SK-N-SH treated with all-trans-retinoic acid at 6 μM for 48 hours (cell line): ENCODE data around the gene APPBP2.

Experiments used
- ATAC-seq: fragments of 200-7000 bp; cut with Tn5 transposase; 3 replicates; pipeline ENCODE4 v1.9.1; 2020; ENCODE audit warnings: mild to moderate bottlenecking, moderate library complexity
- ARNTL ChIP-seq: fragments of 450-650 bp; formaldehyde crosslinking; IDR thresholded peaks from 2 replicates; pipeline ENCODE4 v1.5.0; 2020; ENCODE audit warnings: low read depth, mild to moderate bottlenecking, moderate library complexity, borderline replicate concordance
- BACH2 ChIP-seq: fragments of 250-450 bp; sonication (Bioruptor Pico); IDR thresholded peaks from 2 replicates; pipeline ENCODE4 v1.9.0; 2021; ENCODE audit warnings: mild to moderate bottlenecking, borderline replicate concordance
- CSDC2 ChIP-seq: fragments of 250-450 bp; sonication (Bioruptor Pico); IDR thresholded peaks from 2 replicates; pipeline ENCODE4 v1.5.0; 2020; ENCODE audit warnings: mild to moderate bottlenecking, moderate library complexity
- ESRRG ChIP-seq: fragments of 250-450 bp; sonication (Bioruptor Pico); IDR thresholded peaks from 2 replicates; pipeline ENCODE4 v1.6.1; 2021; ENCODE audit warnings: mild to moderate bottlenecking
- GLIS3 ChIP-seq: fragments of 250-450 bp; sonication (Bioruptor Pico); IDR thresholded peaks from 2 replicates; pipeline ENCODE4 v1.5.0; 2020; ENCODE audit warnings: mild to moderate bottlenecking, moderate library complexity
- ISL1 ChIP-seq: fragments of 250-450 bp; sonication (Bioruptor Pico); IDR thresholded peaks from 2 replicates; pipeline ENCODE4 v2.1.2; 2022; ENCODE audit warnings: mild to moderate bottlenecking, moderate library complexity
- OSR1 ChIP-seq: fragments of 250-450 bp; sonication (Bioruptor Pico); IDR thresholded peaks from 2 replicates; pipeline ENCODE4 v1.8.0; 2022; ENCODE audit warnings: moderate library complexity, mild to moderate bottlenecking, inconsistent platforms
- POU6F1 ChIP-seq: fragments of 250-450 bp; sonication (Bioruptor Pico); IDR thresholded peaks from 2 replicates; pipeline ENCODE4 v1.8.0; 2021; ENCODE audit warnings: low read depth, mild to moderate bottlenecking, moderate library complexity, borderline replicate concordance
- RARB ChIP-seq: fragments of 250-450 bp; sonication (Bioruptor Pico); IDR thresholded peaks from 2 replicates; pipeline ENCODE4 v1.8.0; 2021; ENCODE audit warnings: mild to moderate bottlenecking, moderate library complexity
- SNAI2 ChIP-seq: fragments of 250-450 bp; sonication (Bioruptor Pico); IDR thresholded peaks from 2 replicates; pipeline ENCODE4 v1.5.0; 2020; ENCODE audit warnings: mild to moderate bottlenecking, moderate library complexity
- TCF4 ChIP-seq: fragments of 250-450 bp; sonication (Bioruptor Pico); IDR thresholded peaks from 2 replicates; pipeline ENCODE4 v1.8.0; 2021; ENCODE audit warnings: mild to moderate bottlenecking, moderate library complexity, borderline replicate concordance
- ZC3H10 ChIP-seq: fragments of 250-450 bp; sonication (Bioruptor Pico); IDR thresholded peaks from 2 replicates; pipeline ENCODE4 v1.5.1; 2021; ENCODE audit warnings: mild to moderate bottlenecking, moderate library complexity
- ZFP3 ChIP-seq: fragments of 250-450 bp; sonication (Bioruptor Pico); IDR thresholded peaks from 2 replicates; pipeline ENCODE4 v1.5.0; 2020; ENCODE audit warnings: mild to moderate bottlenecking, moderate library complexity
- ZFP30 ChIP-seq: fragments of 450-650 bp; formaldehyde crosslinking; IDR thresholded peaks from 2 replicates; pipeline ENCODE4 v1.5.0; 2022; ENCODE audit warnings: mild to moderate bottlenecking, moderate library complexity
- ZNF565 ChIP-seq: fragments of 450-650 bp; formaldehyde crosslinking; conservative IDR thresholded peaks from 2 replicates; pipeline ENCODE4 v1.5.0; 2020; ENCODE audit warnings: low read depth, mild to moderate bottlenecking, moderate library complexity
- ZNF70 ChIP-seq: fragments of 450-650 bp; formaldehyde crosslinking; IDR thresholded peaks from 2 replicates; pipeline ENCODE4 v1.5.0; 2020; ENCODE audit warnings: mild to moderate bottlenecking, moderate library complexity
- ZNF8 ChIP-seq: fragments of 450-650 bp; formaldehyde crosslinking; IDR thresholded peaks from 2 replicates; pipeline ENCODE4 v1.5.0; 2020; ENCODE audit warnings: mild to moderate bottlenecking, moderate library complexity
- TF ChIP-seq, protein P1 (sequence below): fragments of 250-450 bp; sonication (Bioruptor Pico); IDR thresholded peaks from 2 replicates; pipeline ENCODE4 v1.8.0; 2020; ENCODE audit warnings: mild to moderate bottlenecking, moderate library complexity, borderline replicate concordance
- TF ChIP-seq, protein P2 (sequence below): fragments of 250-450 bp; sonication (Bioruptor Pico); IDR thresholded peaks from 2 replicates; pipeline ENCODE4 v1.5.0; 2020; ENCODE audit warnings: mild to moderate bottlenecking, moderate library complexity

APPBP2 gene

GRCh38 chr17:60548990-60549389 is 22.9 kb upstream of the APPBP2 start:
- TF ChIP-seq ISL1 (no peak), POU6F1 (CRISPR knock-in tag) (no peak), TCF4 (CRISPR knock-in tag) (no peak), ZNF565 (CRISPR knock-in tag) (no peak), SNAI2 (CRISPR knock-in tag) (no peak)
- TF ChIP-seq, protein P1, sequence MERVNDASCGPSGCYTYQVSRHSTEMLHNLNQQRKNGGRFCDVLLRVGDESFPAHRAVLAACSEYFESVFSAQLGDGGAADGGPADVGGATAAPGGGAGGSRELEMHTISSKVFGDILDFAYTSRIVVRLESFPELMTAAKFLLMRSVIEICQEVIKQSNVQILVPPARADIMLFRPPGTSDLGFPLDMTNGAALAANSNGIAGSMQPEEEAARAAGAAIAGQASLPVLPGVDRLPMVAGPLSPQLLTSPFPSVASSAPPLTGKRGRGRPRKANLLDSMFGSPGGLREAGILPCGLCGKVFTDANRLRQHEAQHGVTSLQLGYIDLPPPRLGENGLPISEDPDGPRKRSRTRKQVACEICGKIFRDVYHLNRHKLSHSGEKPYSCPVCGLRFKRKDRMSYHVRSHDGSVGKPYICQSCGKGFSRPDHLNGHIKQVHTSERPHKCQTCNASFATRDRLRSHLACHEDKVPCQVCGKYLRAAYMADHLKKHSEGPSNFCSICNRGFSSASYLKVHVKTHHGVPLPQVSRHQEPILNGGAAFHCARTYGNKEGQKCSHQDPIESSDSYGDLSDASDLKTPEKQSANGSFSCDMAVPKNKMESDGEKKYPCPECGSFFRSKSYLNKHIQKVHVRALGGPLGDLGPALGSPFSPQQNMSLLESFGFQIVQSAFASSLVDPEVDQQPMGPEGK (CRISPR knock-in tag) = no peak
- no peak for ATAC-seq

- ATAC-seq = no peak
- no peak for TF ChIP-seq ESRRG (CRISPR knock-in tag)
- TF ChIP-seq ZC3H10 = no peak
- TF ChIP-seq ZNF8 (CRISPR knock-in tag) = no peak
- no peak for TF ChIP-seq ZFP3 (CRISPR knock-in tag)
- no peak for TF ChIP-seq POU6F1 (CRISPR knock-in tag)
- TF ChIP-seq ZNF70 (CRISPR knock-in tag) = no peak
- TF ChIP-seq CSDC2 = no peak
- no peak for TF ChIP-seq SNAI2 (CRISPR knock-in tag)
- TF ChIP-seq ISL1 = no peak
- TF ChIP-seq, protein P2, sequence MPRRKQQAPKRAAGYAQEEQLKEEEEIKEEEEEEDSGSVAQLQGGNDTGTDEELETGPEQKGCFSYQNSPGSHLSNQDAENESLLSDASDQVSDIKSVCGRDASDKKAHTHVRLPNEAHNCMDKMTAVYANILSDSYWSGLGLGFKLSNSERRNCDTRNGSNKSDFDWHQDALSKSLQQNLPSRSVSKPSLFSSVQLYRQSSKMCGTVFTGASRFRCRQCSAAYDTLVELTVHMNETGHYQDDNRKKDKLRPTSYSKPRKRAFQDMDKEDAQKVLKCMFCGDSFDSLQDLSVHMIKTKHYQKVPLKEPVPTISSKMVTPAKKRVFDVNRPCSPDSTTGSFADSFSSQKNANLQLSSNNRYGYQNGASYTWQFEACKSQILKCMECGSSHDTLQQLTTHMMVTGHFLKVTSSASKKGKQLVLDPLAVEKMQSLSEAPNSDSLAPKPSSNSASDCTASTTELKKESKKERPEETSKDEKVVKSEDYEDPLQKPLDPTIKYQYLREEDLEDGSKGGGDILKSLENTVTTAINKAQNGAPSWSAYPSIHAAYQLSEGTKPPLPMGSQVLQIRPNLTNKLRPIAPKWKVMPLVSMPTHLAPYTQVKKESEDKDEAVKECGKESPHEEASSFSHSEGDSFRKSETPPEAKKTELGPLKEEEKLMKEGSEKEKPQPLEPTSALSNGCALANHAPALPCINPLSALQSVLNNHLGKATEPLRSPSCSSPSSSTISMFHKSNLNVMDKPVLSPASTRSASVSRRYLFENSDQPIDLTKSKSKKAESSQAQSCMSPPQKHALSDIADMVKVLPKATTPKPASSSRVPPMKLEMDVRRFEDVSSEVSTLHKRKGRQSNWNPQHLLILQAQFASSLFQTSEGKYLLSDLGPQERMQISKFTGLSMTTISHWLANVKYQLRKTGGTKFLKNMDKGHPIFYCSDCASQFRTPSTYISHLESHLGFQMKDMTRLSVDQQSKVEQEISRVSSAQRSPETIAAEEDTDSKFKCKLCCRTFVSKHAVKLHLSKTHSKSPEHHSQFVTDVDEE (CRISPR knock-in tag) = no peak
- no peak for TF ChIP-seq TCF4 (CRISPR knock-in tag)
- TF ChIP-seq RARB (CRISPR knock-in tag) = no peak
- no peak for TF ChIP-seq ZNF565 (CRISPR knock-in tag)
- no peak for TF ChIP-seq ZFP30 (CRISPR knock-in tag)
- TF ChIP-seq, all 23 proteins: peak for 0
Observed at GRCh38 chr17:60545465-60546191, 19.6 kb upstream of the APPBP2 start.

- TF ChIP-seq POU6F1 (CRISPR knock-in tag) = no peak
- no peak for TF ChIP-seq ARNTL
- peak; percentile 59; the same call in 2 of the 3 replicates for ATAC-seq
Observed at GRCh38 chr17:60542071-60542470, 16.0 kb upstream of the APPBP2 start.

DNA sequence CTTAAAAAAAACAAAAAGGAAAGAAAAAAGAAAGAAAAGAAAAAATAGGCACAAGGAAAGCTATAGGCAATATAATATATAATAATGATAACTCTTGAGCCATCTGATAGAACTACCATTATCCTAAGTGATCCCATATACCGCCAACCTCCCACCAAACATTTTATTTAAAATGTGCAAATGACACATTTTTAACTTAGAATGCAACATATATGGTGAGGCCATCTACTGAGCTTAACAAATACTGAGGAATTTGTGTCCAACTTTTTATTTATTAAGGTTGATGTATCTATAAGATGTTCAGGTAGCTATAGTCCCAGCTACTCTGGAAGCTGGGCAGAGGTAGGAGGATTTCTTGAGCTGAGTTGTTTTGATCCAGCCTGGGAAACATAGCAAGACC is 14.4 kb upstream of the APPBP2 start:
- no peak for ATAC-seq
- no peak for TF ChIP-seq SNAI2 (CRISPR knock-in tag)
- no peak for TF ChIP-seq ESRRG (CRISPR knock-in tag)
- no peak for TF ChIP-seq CSDC2
- TF ChIP-seq GLIS3 = no peak
- TF ChIP-seq TCF4 (CRISPR knock-in tag) = no peak
- no peak for TF ChIP-seq ZNF8 (CRISPR knock-in tag)
- TF ChIP-seq OSR1 (CRISPR knock-in tag) = no peak
- no peak for TF ChIP-seq ZNF565 (CRISPR knock-in tag)
- no peak for TF ChIP-seq ZFP30 (CRISPR knock-in tag)
- no peak for TF ChIP-seq BACH2 (CRISPR knock-in tag)
- TF ChIP-seq POU6F1 (CRISPR knock-in tag) = no peak
- TF ChIP-seq ZNF70 (CRISPR knock-in tag) = no peak
- TF ChIP-seq, protein P2 (CRISPR knock-in tag) = no peak
